Prostate gland (tissue), 2 donors: ENCODE results near the gene PEX3. TPM values are rescaled to one million over a fixed set of nuclear protein-coding genes. Genes with fewer than 3 reads are reported as not detected.

Experiments used
- DNase-seq: peaks from one replicate; pipeline ENCODE4 v3.0.0-alpha.2; 2019; ENCODE audit warnings: low spot score
- H3K27ac ChIP-seq, 2 donors: fragments of 200-600 bp; sonication (generic); 2 replicates each; pipeline ENCODE4 v1.5.1; 2017 to 2019
- H3K27me3 ChIP-seq: fragments of 200-600 bp; sonication (generic); replicated peaks from 2 replicates; pipeline ENCODE4 v1.5.1; 2019; ENCODE audit not compliant: insufficient read depth
- H3K36me3 ChIP-seq, 2 donors: fragments of 200-600 bp; sonication (generic); 1 replicate in 1 of 2; 2 replicates in 1 of 2; pipeline versions ENCODE4 v1.5.1 to v1.8.1; 2017 to 2019
- H3K4me1 ChIP-seq: fragments of 200-600 bp; sonication (generic); replicated peaks from 2 replicates; pipeline ENCODE4 v1.5.1; 2019
- H3K4me3 ChIP-seq, 2 donors: fragments of 200-600 bp; sonication (generic); 2 replicates each; pipeline ENCODE4 v1.5.1; 2017 to 2019
- H3K9me3 ChIP-seq: fragments of 200-600 bp; sonication (generic); 2 replicates; pipeline ENCODE4 v1.5.1; 2017
- POLR2A ChIP-seq: fragments of 450-650 bp; IDR thresholded peaks from one replicate; pipeline ENCODE4 v1.6.1; 2016; ENCODE audit warnings: antibody characterized with exemption, mild to moderate bottlenecking
- POLR2AphosphoS5 ChIP-seq: sonication (generic); formaldehyde crosslinking; IDR thresholded peaks from one replicate; pipeline ENCODE4 v1.6.1; 2017; ENCODE audit warnings: antibody characterized with exemption
- WGBS: methylation state at CpG from one replicate; pipeline ENCODE4 v1.1.5; 2018; 5-methylcytosine and 5-hydroxymethylcytosine counted together
- intact Hi-C: fragments of 100-400 bp; cut with DNase I; formaldehyde crosslinking; loops from one replicate; pipeline ENCODE4 v1.14.2; 2022
- small RNA-seq, 2 donors: library from RNA; depleted of rRNA; stranded (forward); fragments of <200 nt; gene quantifications; one replicate each; pipeline ENCODE3, GENCODE V24; 2016
- total RNA-seq, 2 donors: library from RNA; depleted of rRNA; stranded (reverse); fragments of >200 nt; gene quantifications; one replicate each; pipeline ENCODE4 v1.1.0, GENCODE V29; 2016
- TF ChIP-seq, protein P1 (sequence below), 4 experiments: fragments of 200-600 bp in 2 of 4; fragments of 450-650 bp in 2 of 4; sonication (generic) in 2 of 4; IDR thresholded peaks; 1 replicate in 3 of 4; 2 replicates in 1 of 4; pipeline ENCODE4 v1.5.1; 2016 to 2019; ENCODE audit warnings: antibody characterized with exemption in 4 of 4, mild to moderate bottlenecking in 2 of 4, moderate library complexity in 2 of 4

Gene PEX3
- total RNA-seq, 2 donors from 2014 or later, result 16.0 to 23.7 TPM

DNA sequence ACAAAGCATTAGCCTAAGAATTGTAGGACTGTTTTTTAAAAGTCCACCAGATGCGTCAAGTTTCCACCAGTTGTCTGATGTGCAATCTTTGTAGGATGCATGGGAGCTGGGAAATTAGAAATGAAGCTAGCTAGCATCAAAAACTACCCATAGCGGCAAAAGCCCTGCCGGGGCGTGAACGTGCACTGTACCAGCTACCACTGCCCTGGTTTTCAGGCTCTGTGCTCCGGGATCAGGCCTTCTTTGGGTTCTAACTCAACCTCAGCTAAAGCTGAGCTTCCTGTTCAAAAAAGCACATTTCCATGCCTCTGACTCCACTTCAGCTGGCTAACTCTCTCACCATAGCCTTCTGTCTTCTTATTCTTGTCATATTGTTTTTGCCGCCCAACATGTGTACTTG is 87.8 kb downstream of the PEX3 start:
- TF ChIP-seq POLR2A, result no peak
- TF ChIP-seq, protein P1, sequence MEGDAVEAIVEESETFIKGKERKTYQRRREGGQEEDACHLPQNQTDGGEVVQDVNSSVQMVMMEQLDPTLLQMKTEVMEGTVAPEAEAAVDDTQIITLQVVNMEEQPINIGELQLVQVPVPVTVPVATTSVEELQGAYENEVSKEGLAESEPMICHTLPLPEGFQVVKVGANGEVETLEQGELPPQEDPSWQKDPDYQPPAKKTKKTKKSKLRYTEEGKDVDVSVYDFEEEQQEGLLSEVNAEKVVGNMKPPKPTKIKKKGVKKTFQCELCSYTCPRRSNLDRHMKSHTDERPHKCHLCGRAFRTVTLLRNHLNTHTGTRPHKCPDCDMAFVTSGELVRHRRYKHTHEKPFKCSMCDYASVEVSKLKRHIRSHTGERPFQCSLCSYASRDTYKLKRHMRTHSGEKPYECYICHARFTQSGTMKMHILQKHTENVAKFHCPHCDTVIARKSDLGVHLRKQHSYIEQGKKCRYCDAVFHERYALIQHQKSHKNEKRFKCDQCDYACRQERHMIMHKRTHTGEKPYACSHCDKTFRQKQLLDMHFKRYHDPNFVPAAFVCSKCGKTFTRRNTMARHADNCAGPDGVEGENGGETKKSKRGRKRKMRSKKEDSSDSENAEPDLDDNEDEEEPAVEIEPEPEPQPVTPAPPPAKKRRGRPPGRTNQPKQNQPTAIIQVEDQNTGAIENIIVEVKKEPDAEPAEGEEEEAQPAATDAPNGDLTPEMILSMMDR (IDR thresholded peaks at IDR 0.05), result no peak
- Histone ChIP-seq H3K27ac (no peak overlapping the region), H3K4me1 (no peaks in the 10 kb centered on the region), H3K9me3 (no peaks in the 10 kb centered on the region), H3K4me3 (no peak overlapping the region), H3K27me3 (no peaks in the 10 kb centered on the region), H3K36me3 (no peaks in the 10 kb centered on the region)
- DNase-seq, result no peak
- intact Hi-C loops, result no loop called here
- WGBS, result 95% methylated on average over 7 of the region's 7 CpGs

DNA sequence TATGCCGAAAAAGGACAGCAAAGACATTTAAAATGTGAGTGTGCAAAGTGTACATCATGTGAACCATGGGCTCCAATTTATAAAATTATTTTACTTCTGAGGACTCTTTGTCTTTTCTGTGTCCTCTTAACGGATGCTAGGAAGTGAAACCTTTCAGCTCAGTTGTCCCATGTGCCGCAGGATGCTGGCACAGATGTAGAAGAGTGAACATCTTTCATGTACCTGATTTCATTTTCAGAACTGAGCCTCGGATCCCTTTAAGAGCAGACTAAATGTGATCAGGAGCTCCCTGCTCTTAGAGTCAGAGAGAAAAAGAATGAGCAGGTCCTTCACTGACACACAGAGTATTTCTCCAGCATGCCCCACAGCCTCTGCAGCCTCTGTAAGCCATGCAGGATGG is 88.5 kb downstream of the PEX3 start:
- no peaks in the 10 kb centered on the region for H3K27me3 ChIP-seq
- TF ChIP-seq, protein P1 (IDR thresholded peaks at IDR 0.05), result no peak
- TF ChIP-seq POLR2AphosphoS5, result no peak
- TF ChIP-seq POLR2A, result no peak
- no peak overlapping the region for H3K27ac ChIP-seq
- H3K36me3 ChIP-seq, result no peaks in the 10 kb centered on the region
- intact Hi-C loops, result no loop called here
- DNase-seq, result no peak
- no peaks in the 10 kb centered on the region for H3K4me1 ChIP-seq
- no peak overlapping the region for H3K4me3 ChIP-seq
- H3K9me3 ChIP-seq, result no peaks in the 10 kb centered on the region
- 97% methylated on average over 4 of the region's 4 CpGs for WGBS

DNA sequence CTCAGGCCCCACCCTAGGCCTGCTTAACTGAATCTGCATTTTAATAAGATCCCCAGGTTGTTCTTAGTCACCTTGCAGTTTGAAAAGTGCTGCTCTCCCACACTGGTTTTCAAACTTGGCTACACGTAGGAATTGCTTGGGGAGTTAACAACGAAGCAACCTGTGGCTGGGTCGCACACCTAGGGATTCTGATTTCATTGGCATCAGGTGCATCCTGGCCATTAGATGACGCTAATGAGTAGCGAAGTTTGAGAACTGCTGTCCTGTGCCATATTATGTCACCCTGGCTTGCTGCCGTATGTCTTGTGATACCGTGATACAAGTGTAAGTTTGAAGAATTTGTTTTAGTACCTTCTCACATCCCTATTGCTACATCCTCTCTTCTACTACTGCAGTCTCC is 89.1 kb downstream of the PEX3 start:
- TF ChIP-seq, protein P1 (IDR thresholded peaks at IDR 0.05), result no peak
- TF ChIP-seq POLR2AphosphoS5 (no peak), POLR2A (no peak)
- 96% methylated on average over 7 of the region's 7 CpGs for WGBS
- H3K36me3 ChIP-seq, result no peaks in the 10 kb centered on the region
- no peak overlapping the region for H3K4me3 ChIP-seq
- no peaks in the 10 kb centered on the region for H3K4me1 ChIP-seq
- intact Hi-C loops, result no loop called here
- H3K27ac ChIP-seq, result no peak overlapping the region
- DNase-seq, result no peak
- no peaks in the 10 kb centered on the region for H3K9me3 ChIP-seq
- no peaks in the 10 kb centered on the region for H3K27me3 ChIP-seq

DNA sequence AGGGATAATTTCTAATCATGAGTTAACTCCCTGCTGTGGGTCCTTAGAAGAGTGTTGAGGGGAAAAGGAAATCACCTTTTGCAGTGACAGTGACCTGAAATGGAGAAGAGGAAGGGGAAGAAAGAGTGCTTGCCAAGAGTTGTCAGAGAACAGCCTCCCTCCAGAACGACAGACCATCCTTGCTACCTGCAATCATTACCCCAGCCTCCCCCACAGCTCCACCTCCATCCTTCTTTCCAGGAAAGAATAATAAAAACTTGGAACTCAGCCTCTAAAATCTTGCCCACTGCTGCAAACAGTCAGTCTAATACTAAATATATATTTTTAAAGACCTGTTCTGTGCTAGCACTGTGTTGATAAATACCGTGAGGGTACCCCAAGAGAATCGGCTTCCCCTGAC is 89.6 kb downstream of the PEX3 start:
- H3K9me3 ChIP-seq, result no peaks in the 10 kb centered on the region
- H3K27me3 ChIP-seq, result no peaks in the 10 kb centered on the region
- no peak for DNase-seq
- H3K27ac ChIP-seq, result no peak overlapping the region
- 62% methylated on average over 3 of the region's 3 CpGs for WGBS
- TF ChIP-seq POLR2AphosphoS5 (no peak), POLR2A (no peak)
- TF ChIP-seq, protein P1 (IDR thresholded peaks at IDR 0.05), result no peak
- intact Hi-C loops, result no loop called here
- no peak overlapping the region for H3K4me3 ChIP-seq
- H3K36me3 ChIP-seq, result no peaks in the 10 kb centered on the region
- no peaks in the 10 kb centered on the region for H3K4me1 ChIP-seq

Small RNA genes within 50 kb of the gene (small RNA-seq; reads per million reads assigned to genes)
- gene RNA5SP221, result 0 to 0.10 reads per million in 2 donors

Other genes starting within 250 kb of the PEX3 start
- 1 to 10 TPM; 3.2 to 4.2 TPM for gene ADAT2, start 110 bp upstream of the PEX3 start, total RNA-seq
- 10 to 100 TPM; 32.5 to 32.7 TPM for gene FUCA2, start 60.9 kb downstream of the PEX3 start, total RNA-seq
- 100 to 1,000 TPM in 1 of 2 donors, 10 to 100 TPM in 1; 41.4 to 108 TPM for gene PHACTR2, start 227.2 kb downstream of the PEX3 start, total RNA-seq